Measurements from ENCODE around the gene ACAA1. TPM values are rescaled to one million over a fixed set of nuclear protein-coding genes. Genes with fewer than 3 reads are reported as not detected.

Gene ACAA1
- total RNA-seq, 2 donors from 2014 or later, result 40.1 to 43.7 TPM

DNA sequence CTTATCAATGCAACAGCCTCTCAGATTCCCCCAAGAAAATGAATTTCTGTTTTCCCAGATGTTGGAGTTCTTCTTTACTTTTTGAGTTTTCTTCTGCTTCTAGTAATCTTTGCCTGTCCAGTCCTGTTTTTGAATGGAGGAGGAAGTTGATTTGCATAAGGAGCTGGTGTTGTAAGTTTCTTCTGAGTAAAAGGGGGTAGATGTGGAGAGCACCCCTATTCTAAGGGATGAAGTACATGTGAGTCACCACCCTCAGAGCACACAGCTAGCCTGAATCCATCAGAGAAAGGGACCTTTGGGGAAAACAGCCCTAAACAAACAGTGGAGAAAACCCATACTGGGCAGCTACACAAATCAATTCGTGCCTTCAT lies 34.5 kb downstream of the ACAA1 start:
- 68 to 71% methylated on average over 1 of the region's 1 CpG for WGBS, 2 experiments (ENCODE audit: insufficient coverage in 1 of 2, insufficient read length in 1 of 2)
- Histone ChIP-seq H3K27ac (ENCODE audit: low read depth, low read length) (no peak overlapping the region), H3K4me3 (ENCODE audit: low read length) (no peak overlapping the region), H3K9me3 (ENCODE audit: control insufficient read depth, low read length) (peaks cover 3% of the 10 kb centered on the region), H3K36me3 (ENCODE audit: control insufficient read depth, insufficient read depth, low read length) (no peaks in the 10 kb centered on the region), H3K27me3 (ENCODE audit: control insufficient read depth, insufficient read depth, low read length, poor library complexity, severe bottlenecking) (no peaks in the 10 kb centered on the region), H3K4me1 (ENCODE audit: control insufficient read depth, insufficient read depth, low read length) (peaks cover 8% of the 10 kb centered on the region), H3K9ac (ENCODE audit: extremely low read depth, low read length, poor library complexity, severe bottlenecking) (no peak overlapping the region)
- no peaks in the 10 kb centered on the region for H3K36me3 Mint-ChIP-seq (ENCODE audit: low read depth)
- no peak for DNase-seq
- H3K27me3 Mint-ChIP-seq (ENCODE audit: insufficient read depth), result peaks cover 2% of the 10 kb centered on the region
- no peak overlapping the region for H3K4me3 Mint-ChIP-seq
- H3K9me3 Mint-ChIP-seq, result peaks cover 8% of the 10 kb centered on the region
- no peak overlapping the region for H3K27ac Mint-ChIP-seq
- peaks cover 23% of the 10 kb centered on the region for H3K4me1 Mint-ChIP-seq
- TF ChIP-seq, protein P1, sequence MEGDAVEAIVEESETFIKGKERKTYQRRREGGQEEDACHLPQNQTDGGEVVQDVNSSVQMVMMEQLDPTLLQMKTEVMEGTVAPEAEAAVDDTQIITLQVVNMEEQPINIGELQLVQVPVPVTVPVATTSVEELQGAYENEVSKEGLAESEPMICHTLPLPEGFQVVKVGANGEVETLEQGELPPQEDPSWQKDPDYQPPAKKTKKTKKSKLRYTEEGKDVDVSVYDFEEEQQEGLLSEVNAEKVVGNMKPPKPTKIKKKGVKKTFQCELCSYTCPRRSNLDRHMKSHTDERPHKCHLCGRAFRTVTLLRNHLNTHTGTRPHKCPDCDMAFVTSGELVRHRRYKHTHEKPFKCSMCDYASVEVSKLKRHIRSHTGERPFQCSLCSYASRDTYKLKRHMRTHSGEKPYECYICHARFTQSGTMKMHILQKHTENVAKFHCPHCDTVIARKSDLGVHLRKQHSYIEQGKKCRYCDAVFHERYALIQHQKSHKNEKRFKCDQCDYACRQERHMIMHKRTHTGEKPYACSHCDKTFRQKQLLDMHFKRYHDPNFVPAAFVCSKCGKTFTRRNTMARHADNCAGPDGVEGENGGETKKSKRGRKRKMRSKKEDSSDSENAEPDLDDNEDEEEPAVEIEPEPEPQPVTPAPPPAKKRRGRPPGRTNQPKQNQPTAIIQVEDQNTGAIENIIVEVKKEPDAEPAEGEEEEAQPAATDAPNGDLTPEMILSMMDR (conservative IDR thresholded peaks at IDR 0.05), result no peak

- Histone ChIP-seq H3K27me3 (ENCODE audit: control insufficient read depth, insufficient read depth, low read length, poor library complexity, severe bottlenecking) (no peaks in the 10 kb centered on the region), H3K4me3 (ENCODE audit: low read length) (no peak overlapping the region), H3K4me1 (ENCODE audit: control insufficient read depth, insufficient read depth, low read length) (peaks cover 8% of the 10 kb centered on the region), H3K9ac (ENCODE audit: extremely low read depth, low read length, poor library complexity, severe bottlenecking) (no peak overlapping the region), H3K9me3 (ENCODE audit: control insufficient read depth, low read length) (peaks cover 3% of the 10 kb centered on the region), H3K36me3 (ENCODE audit: control insufficient read depth, insufficient read depth, low read length) (no peaks in the 10 kb centered on the region), H3K27ac (ENCODE audit: low read depth, low read length) (no peak overlapping the region)
- WGBS, 2 experiments (ENCODE audit: insufficient coverage in 1 of 2, insufficient read length in 1 of 2), result 79 to 81% methylated on average over 5 to 6 of the region's 6 CpGs
- no peak overlapping the region for H3K27ac Mint-ChIP-seq
- no peak overlapping the region for H3K4me3 Mint-ChIP-seq
- TF ChIP-seq, protein P1 (conservative IDR thresholded peaks at IDR 0.05), result no peak
- no peak for DNase-seq
- no peaks in the 10 kb centered on the region for H3K36me3 Mint-ChIP-seq (ENCODE audit: low read depth)
- peaks cover 7% of the 10 kb centered on the region for H3K27me3 Mint-ChIP-seq (ENCODE audit: insufficient read depth)
- H3K4me1 Mint-ChIP-seq, result peaks cover 23% of the 10 kb centered on the region
- peaks cover 8% of the 10 kb centered on the region for H3K9me3 Mint-ChIP-seq
Observed at GRCh38 chr3:38101811-38102443, 35.0 kb downstream of the ACAA1 start.

DNA sequence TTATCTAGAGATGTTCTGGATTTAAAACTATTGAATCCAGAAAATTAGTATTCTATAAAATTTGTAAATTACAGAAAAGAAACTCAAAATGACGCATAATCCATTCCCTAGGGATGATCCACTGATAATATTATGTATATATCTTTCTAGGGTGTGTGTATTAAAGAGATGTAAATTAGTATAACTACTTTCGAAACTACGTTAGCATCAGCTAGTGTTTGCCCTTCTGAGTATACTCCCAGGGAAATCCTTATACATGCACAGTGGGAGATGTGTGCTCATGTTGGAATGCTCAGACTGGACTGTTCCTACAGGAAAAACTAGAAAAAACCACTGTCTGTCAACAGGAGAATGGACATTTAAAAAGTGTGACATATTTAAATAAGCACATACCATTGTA lies 36.4 kb downstream of the ACAA1 start:
- Histone ChIP-seq H3K27me3 (ENCODE audit: control insufficient read depth, insufficient read depth, low read length, poor library complexity, severe bottlenecking) (no peaks in the 10 kb centered on the region), H3K4me1 (ENCODE audit: control insufficient read depth, insufficient read depth, low read length) (peaks cover 8% of the 10 kb centered on the region), H3K4me3 (ENCODE audit: low read length) (no peak overlapping the region), H3K36me3 (ENCODE audit: control insufficient read depth, insufficient read depth, low read length) (no peaks in the 10 kb centered on the region), H3K9me3 (ENCODE audit: control insufficient read depth, low read length) (peaks cover 3% of the 10 kb centered on the region), H3K9ac (ENCODE audit: extremely low read depth, low read length, poor library complexity, severe bottlenecking) (no peak overlapping the region), H3K27ac (ENCODE audit: low read depth, low read length) (no peak overlapping the region)
- H3K4me3 Mint-ChIP-seq, result no peak overlapping the region
- peaks cover 25% of the 10 kb centered on the region for H3K4me1 Mint-ChIP-seq
- H3K27me3 Mint-ChIP-seq (ENCODE audit: insufficient read depth), result peaks cover 6% of the 10 kb centered on the region
- TF ChIP-seq, protein P1 (conservative IDR thresholded peaks at IDR 0.05), result no peak
- H3K9me3 Mint-ChIP-seq, result peaks cover 6% of the 10 kb centered on the region
- no peaks in the 10 kb centered on the region for H3K36me3 Mint-ChIP-seq (ENCODE audit: low read depth)
- no peak for DNase-seq
- H3K27ac Mint-ChIP-seq, result no peak overlapping the region
- 96 to 100% methylated on average over 2 to 3 of the region's 3 CpGs for WGBS, 2 experiments (ENCODE audit: insufficient coverage in 1 of 2, insufficient read length in 1 of 2)
